IMR-90 (cell line): ENCODE data around the gene TP63. TPM values are rescaled to one million over a fixed set of nuclear protein-coding genes. Genes with fewer than 3 reads are reported as not detected.

Experiments used
- ATAC-seq: fragments of 200-7000 bp; cut with Tn5 transposase; 2 replicates; pipeline ENCODE4 v1.9.1; 2020; ENCODE audit warnings: low read depth, mild to moderate bottlenecking, moderate library complexity
- BruUV-seq: library from RNA; stranded (reverse); fragments of 400-500 nt; replicated peaks from 2 replicates; lab custom pipeline; 2021; lab: Mats Ljungman, UMichigan
- CTCF ChIA-PET: fragments of 300-600 bp; formaldehyde crosslinking; extraction: SDS; loops from one replicate; lab custom pipeline; 2021; ENCODE audit warnings: antibody characterized with exemption; lab: Yijun Ruan, JAX
- POLR2A ChIA-PET: fragments of 300-600 bp; sonication (Branson Sonifier 250); formaldehyde crosslinking; loops from one replicate; lab custom pipeline; 2022; ENCODE audit warnings: antibody characterized with exemption; ENCODE audit not compliant: unreplicated experiment; lab: Charles Lee
- DNase-seq: peaks from one replicate; pipeline ENCODE4 v3.0.0; 2013
- H2AFZ ChIP-seq: replicated peaks from 2 replicates; pipeline ENCODE3; 2013; ENCODE audit warnings: low read length, mild to moderate bottlenecking; ENCODE audit not compliant: poor library complexity
- H2AK5ac ChIP-seq: 2 replicates; pipeline ENCODE4 v1.6.1; 2013; ENCODE audit warnings: low read depth, low read length, inconsistent platforms
- H2AK9ac ChIP-seq: replicated peaks from 2 replicates; pipeline ENCODE3; 2013; ENCODE audit warnings: mild to moderate bottlenecking, low read depth, low read length, moderate library complexity; ENCODE audit not compliant: poor library complexity
- H2BK120ac ChIP-seq: 2 replicates; pipeline ENCODE4 v1.6.1; 2013; ENCODE audit warnings: low read depth, low read length, inconsistent platforms
- H2BK15ac ChIP-seq: 3 replicates; pipeline ENCODE4 v1.6.1; 2013; ENCODE audit warnings: low read depth, low read length, inconsistent platforms
- H2BK20ac ChIP-seq: 2 replicates; pipeline ENCODE4 v1.6.1; 2013; ENCODE audit warnings: low read depth, mild to moderate bottlenecking, inconsistent platforms, low read length, moderate library complexity
- H2BK5ac ChIP-seq: 2 replicates; pipeline ENCODE4 v1.6.1; 2013; ENCODE audit warnings: mild to moderate bottlenecking, low read depth, low read length, inconsistent platforms; ENCODE audit not compliant: poor library complexity, severe bottlenecking
- H3K14ac ChIP-seq: replicated peaks from 2 replicates; pipeline ENCODE4 v1.6.1; 2013; ENCODE audit warnings: low read depth, low read length, inconsistent platforms
- H3K18ac ChIP-seq: 2 replicates; pipeline ENCODE4 v1.6.1; 2013; ENCODE audit warnings: low read depth, low read length, control low read depth
- H3K23ac ChIP-seq: 2 replicates; pipeline ENCODE4 v1.6.1; 2013; ENCODE audit warnings: low read depth, low read length, inconsistent platforms
- H3K27ac ChIP-seq: 2 replicates; pipeline ENCODE4 v1.5.1; 2013; ENCODE audit warnings: mild to moderate bottlenecking, control low read depth, low read length; ENCODE audit not compliant: insufficient read depth
- H3K27me3 ChIP-seq: 2 replicates; pipeline ENCODE4 v1.6.1; 2013; ENCODE audit warnings: low read length; ENCODE audit not compliant: control insufficient read depth, insufficient read depth
- H3K36me3 ChIP-seq: 2 replicates; pipeline ENCODE4 v1.6.1; 2013; ENCODE audit warnings: low read length, mixed read lengths; ENCODE audit not compliant: control insufficient read depth, insufficient read depth
- H3K4ac ChIP-seq: 2 replicates; pipeline ENCODE4 v1.6.1; 2013; ENCODE audit warnings: low read depth, low read length, inconsistent platforms
- H3K4me1 ChIP-seq: 2 replicates; pipeline ENCODE4 v1.6.1; 2013; ENCODE audit warnings: low read length, mixed read lengths; ENCODE audit not compliant: control insufficient read depth, insufficient read depth
- H3K4me2 ChIP-seq: 2 replicates; pipeline ENCODE4 v1.6.1; 2013; ENCODE audit warnings: low read depth, mild to moderate bottlenecking, control low read depth, low read length, moderate library complexity
- H3K4me3 ChIP-seq: 2 replicates; pipeline ENCODE4 v1.5.1; 2013; ENCODE audit warnings: low read depth, mild to moderate bottlenecking, control low read depth, low read length, moderate library complexity; ENCODE audit not compliant: insufficient read depth
- H3K56ac ChIP-seq: 2 replicates; pipeline ENCODE4 v1.6.1; 2013; ENCODE audit warnings: low read length, inconsistent platforms; ENCODE audit not compliant: insufficient read depth; ENCODE audit errors: extremely low read depth
- H3K79me1 ChIP-seq, 2 experiments: 2 replicates each; pipeline ENCODE4 v1.6.1; 2013; ENCODE audit warnings: low read length in 2 of 2, inconsistent platforms in 1 of 2, low read depth in 1 of 2
- H3K9ac ChIP-seq: 2 replicates; pipeline ENCODE4 v1.6.1; 2013; ENCODE audit warnings: low read depth, low read length, control low read depth
- H3K9me1 ChIP-seq: 2 replicates; pipeline ENCODE4 v1.6.1; 2013; ENCODE audit warnings: low read length, inconsistent platforms; ENCODE audit not compliant: insufficient read depth
- H3K9me3 ChIP-seq: 2 replicates; pipeline ENCODE4 v1.6.1; 2013; ENCODE audit warnings: low read length; ENCODE audit not compliant: control insufficient read depth, insufficient read depth
- H4K20me1 ChIP-seq: 2 replicates; pipeline ENCODE4 v1.6.1; 2013; ENCODE audit warnings: low read length, inconsistent platforms; ENCODE audit not compliant: insufficient read depth
- H4K5ac ChIP-seq: 2 replicates; pipeline ENCODE4 v1.6.1; 2013; ENCODE audit warnings: mild to moderate bottlenecking, low read depth, low read length, control low read depth
- H4K8ac ChIP-seq, 2 experiments: 2 replicates each; pipeline ENCODE4 v1.6.1; 2013; ENCODE audit warnings: low read depth in 2 of 2, low read length in 2 of 2, control low read depth in 1 of 2, inconsistent platforms in 1 of 2
- H4K91ac ChIP-seq: 2 replicates; pipeline ENCODE4 v1.6.1; 2013; ENCODE audit warnings: low read depth, low read length, inconsistent platforms; ENCODE audit not compliant: insufficient read depth
- CHD1 ChIP-seq: IDR thresholded peaks from 2 replicates; pipeline ENCODE4 v1.6.1; 2012; ENCODE audit warnings: low read depth, low read length, improper control_type of control experiment
- MAZ ChIP-seq: IDR thresholded peaks from 2 replicates; pipeline ENCODE4 v1.6.1; 2012; ENCODE audit warnings: low read depth, mild to moderate bottlenecking, low read length, improper control_type of control experiment, moderate library complexity, borderline replicate concordance
- NFE2L2 ChIP-seq: fragments of 150-350 bp; IDR thresholded peaks from 2 replicates; pipeline ENCODE4 v1.6.1; 2016; ENCODE audit warnings: low read depth, mild to moderate bottlenecking, low read length
- RAD21 ChIP-seq: IDR thresholded peaks from 2 replicates; pipeline ENCODE4 v1.6.1; 2012; ENCODE audit warnings: low read length, improper control_type of control experiment
- RCOR1 ChIP-seq: IDR thresholded peaks from 2 replicates; pipeline ENCODE4 v1.6.1; 2012; ENCODE audit warnings: mild to moderate bottlenecking, low read length, improper control_type of control experiment; ENCODE audit not compliant: insufficient replicate concordance
- SMC3 ChIP-seq: fragments of 150-350 bp; IDR thresholded peaks from 2 replicates; pipeline ENCODE4 v1.6.1; 2016; ENCODE audit warnings: low read depth, mild to moderate bottlenecking, antibody characterized with exemption, low read length, moderate library complexity
- dilution Hi-C: fragments of 300-500 bp; cut with HindIII; formaldehyde crosslinking; loops from one replicate; pipeline ENCODE4 v1.14.3; 2018; ENCODE audit warnings: low sequenced_read_pairs; ENCODE audit not compliant: unreplicated experiment
- in situ Hi-C: fragments of 300-500 bp; cut with MboI; formaldehyde crosslinking; loops from 3 replicates; pipeline ENCODE4 v1.14.3; 2019; ENCODE audit warnings: low sequenced_read_pairs, inconsistent platforms, mixed read lengths
- intact Hi-C: fragments of 100-400 bp; cut with micrococcal nuclease; formaldehyde crosslinking; loops from 2 replicates; pipeline ENCODE4 v1.10.0; 2022
- polyA plus RNA-seq, 3 experiments: library from polyadenylated mRNA; depleted of rRNA; stranded (reverse); fragments of >200 nt; gene quantifications; 2 replicates each; pipeline ENCODE4 v1.2.3, GENCODE V29; 2012; ENCODE audit warnings: low replicate concordance in 1 of 3
- total RNA-seq: library from RNA; depleted of rRNA; stranded (reverse); fragments of >200 nt; gene quantifications from 2 replicates; pipeline ENCODE4 v1.2.3, GENCODE V29; 2012
- TF ChIP-seq, protein P1 (sequence below): fragments of 150-350 bp; IDR thresholded peaks from 2 replicates; pipeline ENCODE4 v1.6.1; 2017; ENCODE audit warnings: mild to moderate bottlenecking, antibody characterized with exemption, low read length, low read depth
- TF ChIP-seq, protein P2 (sequence below): fragments of 150-350 bp; IDR thresholded peaks from 2 replicates; pipeline ENCODE4 v1.6.1; 2016; ENCODE audit warnings: low read depth, mild to moderate bottlenecking, low read length, moderate library complexity, borderline replicate concordance

Gene TP63
- total and polyA plus RNA-seq, 2 of the 4 experiments (the other 2 are of a cell fraction) = not detected

DNA sequence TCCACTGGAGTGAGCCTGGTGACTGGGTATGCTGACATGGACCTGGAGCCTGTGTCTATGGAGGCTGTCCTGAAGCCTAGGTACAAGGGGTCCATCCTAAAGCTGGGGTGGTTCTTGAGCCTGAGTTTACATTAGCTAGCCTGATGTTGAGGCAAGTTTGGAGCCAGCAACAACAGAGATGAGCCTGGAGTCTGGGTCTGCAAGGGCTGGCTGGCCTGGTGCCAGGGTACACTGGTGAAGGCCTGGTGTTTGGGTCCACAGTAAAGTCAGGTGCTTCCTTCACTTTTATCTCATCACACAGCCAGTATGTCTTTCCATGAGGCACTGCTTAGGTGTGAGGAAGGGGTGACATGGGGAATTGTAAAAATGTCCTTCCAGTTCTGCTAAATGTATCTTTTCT, 49.5 kb downstream of the TP63 start:
- no peak overlapping the region for H3K23ac ChIP-seq
- dilution Hi-C loops = no loop called here
- no peak overlapping the region for H3K56ac ChIP-seq
- no TSS peak for BruUV-seq
- no peaks in the 10 kb centered on the region for H3K36me3 ChIP-seq
- H4K8ac ChIP-seq = no peak overlapping the region
- no peak overlapping the region for H4K5ac ChIP-seq
- H3K14ac ChIP-seq = no peak overlapping the region
- H2AK9ac ChIP-seq = peak overlapping the region; percentile 70
- H3K9ac ChIP-seq = no peak overlapping the region
- CTCF ChIA-PET = no interaction called here
- H3K4me2 ChIP-seq = no peak overlapping the region
- peak overlapping the region; percentile 14 for H2AFZ ChIP-seq
- H4K20me1 ChIP-seq = no peaks in the 10 kb centered on the region
- H2BK120ac ChIP-seq = no peak overlapping the region
- DNase-seq (no peak), ATAC-seq (no peak)
- H3K27me3 ChIP-seq = no peaks in the 10 kb centered on the region
- in situ Hi-C loops = no loop called here
- POLR2A ChIA-PET = no interaction called here
- H3K4ac ChIP-seq = no peak overlapping the region
- H2AK5ac ChIP-seq = no peak overlapping the region
- H2BK15ac ChIP-seq = no peak overlapping the region
- intact Hi-C loops = no loop called here
- H3K9me3 ChIP-seq = no peaks in the 10 kb centered on the region
- no peaks in the 10 kb centered on the region for H3K79me1 ChIP-seq
- H2BK5ac ChIP-seq = no peak overlapping the region
- no peak for TF ChIP-seq CHD1
- TF ChIP-seq MAZ = no peak
- TF ChIP-seq RAD21 = no peak
- no peak for TF ChIP-seq RCOR1
- TF ChIP-seq, protein P1, sequence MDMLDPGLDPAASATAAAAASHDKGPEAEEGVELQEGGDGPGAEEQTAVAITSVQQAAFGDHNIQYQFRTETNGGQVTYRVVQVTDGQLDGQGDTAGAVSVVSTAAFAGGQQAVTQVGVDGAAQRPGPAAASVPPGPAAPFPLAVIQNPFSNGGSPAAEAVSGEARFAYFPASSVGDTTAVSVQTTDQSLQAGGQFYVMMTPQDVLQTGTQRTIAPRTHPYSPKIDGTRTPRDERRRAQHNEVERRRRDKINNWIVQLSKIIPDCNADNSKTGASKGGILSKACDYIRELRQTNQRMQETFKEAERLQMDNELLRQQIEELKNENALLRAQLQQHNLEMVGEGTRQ = no peak
- no peak for TF ChIP-seq NFE2L2
- TF ChIP-seq, protein P2, sequence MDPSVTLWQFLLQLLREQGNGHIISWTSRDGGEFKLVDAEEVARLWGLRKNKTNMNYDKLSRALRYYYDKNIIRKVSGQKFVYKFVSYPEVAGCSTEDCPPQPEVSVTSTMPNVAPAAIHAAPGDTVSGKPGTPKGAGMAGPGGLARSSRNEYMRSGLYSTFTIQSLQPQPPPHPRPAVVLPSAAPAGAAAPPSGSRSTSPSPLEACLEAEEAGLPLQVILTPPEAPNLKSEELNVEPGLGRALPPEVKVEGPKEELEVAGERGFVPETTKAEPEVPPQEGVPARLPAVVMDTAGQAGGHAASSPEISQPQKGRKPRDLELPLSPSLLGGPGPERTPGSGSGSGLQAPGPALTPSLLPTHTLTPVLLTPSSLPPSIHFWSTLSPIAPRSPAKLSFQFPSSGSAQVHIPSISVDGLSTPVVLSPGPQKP = no peak
- no peak for TF ChIP-seq SMC3
- H3K4me1 ChIP-seq = no peaks in the 10 kb centered on the region; the same call in 1 of the 2 replicates
- no peak overlapping the region for H3K27ac ChIP-seq
- H3K9me1 ChIP-seq = no peaks in the 10 kb centered on the region
- no peak overlapping the region for H3K4me3 ChIP-seq
- H4K91ac ChIP-seq = no peak overlapping the region
- no peak overlapping the region for H3K18ac ChIP-seq
- no peak overlapping the region for H2BK20ac ChIP-seq
